T-helper 1 cell treated with Interleukin-12 subunit alpha and Interleukin-12 subunit beta and Interleukin-4 antibody, amounts not matched to agents 30 μg/mL and 1 μg/mL, for 36 hours (primary cell): ENCODE data around the gene LILRA1.
"Not testable (repeated sequence)": the region's sequence is repeated elsewhere in the genome, so short reads cannot be mapped to it uniquely, and the experiment has no call there.

Source experiments
- H3K27ac Mint-ChIP-seq: one replicate; pipeline ENCODE4 v1.8.0; 2021; ENCODE audit warnings: mild to moderate bottlenecking, mixed read lengths
- H3K27me3 Mint-ChIP-seq: one replicate; pipeline ENCODE4 v1.8.0; 2021; ENCODE audit warnings: low read depth, mixed read lengths
- H3K36me3 Mint-ChIP-seq: one replicate; pipeline ENCODE4 v1.8.0; 2021; ENCODE audit warnings: low read depth, mixed read lengths
- H3K4me1 Mint-ChIP-seq: one replicate; pipeline ENCODE4 v1.8.0; 2021; ENCODE audit warnings: low read depth, mixed read lengths
- H3K4me3 Mint-ChIP-seq: one replicate; pipeline ENCODE4 v1.8.0; 2021; ENCODE audit warnings: mild to moderate bottlenecking, moderate library complexity, mixed read lengths
- H3K9me3 Mint-ChIP-seq: one replicate; pipeline ENCODE4 v1.8.0; 2021; ENCODE audit warnings: mixed read lengths

LILRA1 gene

DNA sequence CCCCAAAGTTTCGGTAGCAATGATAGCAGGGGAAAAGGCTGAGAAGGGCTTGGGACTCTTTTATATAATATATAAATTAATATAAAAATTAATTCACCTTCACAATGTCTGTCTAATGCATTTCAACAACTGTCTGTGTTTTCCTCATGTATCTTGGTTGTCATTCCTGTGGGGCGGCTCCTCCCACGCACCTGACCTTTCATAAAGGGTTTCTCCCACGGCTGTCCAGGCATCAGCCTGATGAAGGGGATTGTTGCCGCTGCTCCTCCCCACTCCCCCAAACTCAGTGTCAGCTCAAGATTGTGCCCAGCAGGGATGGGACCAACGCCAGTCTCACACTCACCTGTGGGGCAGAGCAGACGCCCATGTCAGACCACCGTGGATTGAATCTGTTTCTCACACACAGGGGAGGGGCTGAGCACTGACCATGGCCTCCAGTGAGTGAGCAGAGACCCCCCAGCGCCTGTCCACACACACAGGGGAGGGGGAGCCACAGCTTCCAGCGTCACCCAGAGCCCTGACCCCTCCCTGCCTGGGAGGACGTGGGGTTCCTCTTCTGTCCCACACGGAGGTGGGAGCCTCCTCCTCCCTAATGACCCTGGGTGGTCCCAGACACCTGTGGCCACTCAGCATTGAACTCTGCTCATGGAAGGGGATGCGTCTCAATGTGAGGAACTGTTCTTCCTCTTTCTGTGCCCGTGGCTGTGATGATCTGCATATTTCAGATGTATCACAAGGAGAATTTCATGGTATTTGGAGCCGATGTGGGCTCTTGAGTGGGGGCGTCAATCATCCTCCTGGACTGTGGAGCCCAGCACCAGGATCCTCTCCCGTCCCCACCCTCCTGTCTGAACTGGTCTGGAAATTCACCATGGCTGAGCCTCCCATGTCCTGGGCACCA lies 21.5 kb upstream of the LILRA1 start:
- H3K9me3 Mint-ChIP-seq, H3K27ac Mint-ChIP-seq, H3K36me3 Mint-ChIP-seq, H3K4me3 Mint-ChIP-seq: not testable (repeated sequence)
- peaks cover 16% of the 10 kb centered on the region for H3K4me1 Mint-ChIP-seq
- H3K27me3 Mint-ChIP-seq = peaks cover 16% of the 10 kb centered on the region

- H3K27me3 Mint-ChIP-seq = peaks cover 16% of the 10 kb centered on the region
- no peak overlapping the region for H3K4me3 Mint-ChIP-seq
- H3K9me3 Mint-ChIP-seq = no peaks in the 10 kb centered on the region
- peaks cover 13% of the 10 kb centered on the region for H3K4me1 Mint-ChIP-seq
- H3K36me3 Mint-ChIP-seq = no peaks in the 10 kb centered on the region
- no peak overlapping the region for H3K27ac Mint-ChIP-seq
Observed at GRCh38 chr19:54572696-54573311, 20.6 kb upstream of the LILRA1 start.

GRCh38 chr19:54573330-54573872 lies 20.0 kb upstream of the LILRA1 start, which contains the start of gene LILRA2:
Gene LILRA2, plus strand, starts transcription at chr19:54573790. Its CDS starts 89 bp downstream, at chr19:54573879.
- H3K27me3 Mint-ChIP-seq = peaks cover 11% of the 10 kb centered on the region

GRCh38 chr19:54574051-54574450 lies 19.4 kb upstream of the LILRA1 start:
- Mint-ChIP-seq H3K4me1 (peaks cover 9% of the 10 kb centered on the region), H3K27me3 (peaks cover 7% of the 10 kb centered on the region), H3K27ac (no peak overlapping the region), H3K4me3 (no peak overlapping the region), H3K9me3 (no peaks in the 10 kb centered on the region), H3K36me3 (no peaks in the 10 kb centered on the region)

More at GRCh38 chr19:54573330-54573872, 20.0 kb upstream of the LILRA1 start, which contains the start of gene LILRA2:
- Mint-ChIP-seq H3K9me3 (no peaks in the 10 kb centered on the region), H3K4me1 (peaks cover 12% of the 10 kb centered on the region), H3K27ac (no peak within 1 kb of the TSS), H3K36me3 (no peaks in the 10 kb centered on the region), H3K4me3 (no peak within 1 kb of the TSS)

DNA sequence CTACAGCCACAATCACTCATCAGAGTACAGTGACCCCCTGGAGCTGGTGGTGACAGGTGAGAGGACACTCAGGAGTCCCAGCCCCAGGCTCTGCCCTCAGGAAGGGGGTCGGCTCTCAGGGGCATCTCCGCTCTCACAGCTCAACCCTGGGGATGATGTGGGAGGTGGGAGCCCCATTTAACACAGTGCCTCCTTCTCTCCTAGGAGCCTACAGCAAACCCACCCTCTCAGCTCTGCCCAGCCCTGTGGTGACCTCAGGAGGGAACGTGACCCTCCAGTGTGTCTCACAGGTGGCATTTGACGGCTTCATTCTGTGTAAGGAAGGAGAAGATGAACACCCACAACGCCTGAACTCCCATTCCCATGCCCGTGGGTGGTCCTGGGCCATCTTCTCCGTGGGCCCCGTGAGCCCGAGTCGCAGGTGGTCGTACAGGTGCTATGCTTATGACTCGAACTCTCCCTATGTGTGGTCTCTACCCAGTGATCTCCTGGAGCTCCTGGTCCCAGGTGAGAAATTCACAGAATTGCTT lies 18.8 kb upstream of the LILRA1 start:
- peaks cover 2% of the 10 kb centered on the region for H3K9me3 Mint-ChIP-seq
- peaks cover 9% of the 10 kb centered on the region for H3K4me1 Mint-ChIP-seq
- H3K27me3 Mint-ChIP-seq = peaks cover 9% of the 10 kb centered on the region
- no peaks in the 10 kb centered on the region for H3K36me3 Mint-ChIP-seq
- no peak overlapping the region for H3K27ac Mint-ChIP-seq
- no peak overlapping the region for H3K4me3 Mint-ChIP-seq

DNA sequence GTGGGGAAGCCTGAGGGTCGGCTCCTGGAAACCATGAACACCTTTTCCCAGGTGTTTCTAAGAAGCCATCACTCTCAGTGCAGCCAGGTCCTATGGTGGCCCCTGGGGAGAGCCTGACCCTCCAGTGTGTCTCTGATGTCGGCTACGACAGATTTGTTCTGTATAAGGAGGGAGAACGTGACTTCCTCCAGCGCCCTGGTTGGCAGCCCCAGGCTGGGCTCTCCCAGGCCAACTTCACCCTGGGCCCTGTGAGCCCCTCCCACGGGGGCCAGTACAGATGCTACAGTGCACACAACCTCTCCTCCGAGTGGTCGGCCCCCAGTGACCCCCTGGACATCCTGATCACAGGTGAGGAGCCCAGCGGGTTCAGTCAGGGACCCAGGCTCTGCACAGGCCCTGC lies 18.2 kb upstream of the LILRA1 start:
- not testable (repeated sequence) for H3K4me3 Mint-ChIP-seq, H3K27ac Mint-ChIP-seq, H3K4me1 Mint-ChIP-seq, H3K9me3 Mint-ChIP-seq, H3K36me3 Mint-ChIP-seq
- H3K27me3 Mint-ChIP-seq = peaks cover 13% of the 10 kb centered on the region

- peak overlapping the region; percentile 57 for H3K27ac Mint-ChIP-seq
- peaks cover 6% of the 10 kb centered on the region for H3K9me3 Mint-ChIP-seq
- no peaks in the 10 kb centered on the region for H3K36me3 Mint-ChIP-seq
- H3K27me3 Mint-ChIP-seq = peaks cover 13% of the 10 kb centered on the region
- peaks cover 9% of the 10 kb centered on the region for H3K4me1 Mint-ChIP-seq
- no peak overlapping the region for H3K4me3 Mint-ChIP-seq
Observed at GRCh38 chr19:54576411-54576976, 16.9 kb upstream of the LILRA1 start.

GRCh38 chr19:54577334-54577733 lies 16.1 kb upstream of the LILRA1 start:
- no peak overlapping the region for H3K27ac Mint-ChIP-seq

DNA sequence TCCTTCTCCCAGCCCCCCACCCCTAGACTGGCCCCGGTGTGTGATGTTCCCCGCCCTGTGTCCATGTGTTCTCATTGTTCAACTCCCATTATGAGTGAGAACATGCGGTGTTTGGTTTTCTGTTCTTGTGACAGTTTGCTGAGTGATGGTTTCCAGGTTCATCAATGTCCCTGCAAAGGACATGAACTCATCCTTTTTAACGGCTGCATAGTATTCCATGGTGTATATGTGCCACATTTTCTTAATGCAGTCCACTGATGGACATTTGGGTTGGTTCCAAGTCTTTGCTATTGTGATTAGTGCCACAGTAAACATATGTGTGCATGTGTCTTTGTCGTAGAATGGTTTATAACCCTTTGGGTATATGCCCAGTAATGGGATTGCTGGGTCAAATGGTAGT lies 15.2 kb upstream of the LILRA1 start:
- not testable (repeated sequence) for H3K36me3 Mint-ChIP-seq, H3K27ac Mint-ChIP-seq, H3K4me3 Mint-ChIP-seq, H3K9me3 Mint-ChIP-seq, H3K4me1 Mint-ChIP-seq
- peaks cover 12% of the 10 kb centered on the region for H3K27me3 Mint-ChIP-seq

More at GRCh38 chr19:54577334-54577733, 16.1 kb upstream of the LILRA1 start:
- peaks cover 11% of the 10 kb centered on the region for H3K27me3 Mint-ChIP-seq
- H3K4me1 Mint-ChIP-seq = peaks cover 9% of the 10 kb centered on the region
- H3K9me3 Mint-ChIP-seq = peaks cover 6% of the 10 kb centered on the region
- no peak overlapping the region for H3K4me3 Mint-ChIP-seq
- no peaks in the 10 kb centered on the region for H3K36me3 Mint-ChIP-seq

DNA sequence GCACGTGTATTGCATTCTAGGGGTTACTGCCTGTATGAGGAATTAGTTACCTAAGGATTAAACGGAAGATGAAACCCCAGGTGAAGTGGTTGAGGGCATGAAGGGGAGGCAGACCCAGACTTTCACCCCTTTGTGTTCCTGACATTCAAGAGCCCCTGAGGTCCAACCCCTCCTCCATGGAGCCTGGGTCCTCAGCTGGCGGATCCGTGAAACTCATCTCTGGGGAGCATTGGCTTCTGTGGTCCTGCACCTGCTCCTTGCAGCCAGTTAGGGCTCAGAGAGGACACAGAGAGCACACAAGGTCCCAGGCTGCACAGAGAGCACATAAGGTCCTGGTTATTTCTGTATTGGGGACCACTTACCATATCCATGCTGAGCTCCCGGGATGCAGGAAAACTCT lies 7.0 kb upstream of the LILRA1 start:
- no peaks in the 10 kb centered on the region for H3K9me3 Mint-ChIP-seq
- no peaks in the 10 kb centered on the region for H3K4me1 Mint-ChIP-seq
- peaks cover 12% of the 10 kb centered on the region for H3K27me3 Mint-ChIP-seq
- no peaks in the 10 kb centered on the region for H3K36me3 Mint-ChIP-seq
- H3K27ac Mint-ChIP-seq = no peak overlapping the region
- no peak overlapping the region for H3K4me3 Mint-ChIP-seq

DNA sequence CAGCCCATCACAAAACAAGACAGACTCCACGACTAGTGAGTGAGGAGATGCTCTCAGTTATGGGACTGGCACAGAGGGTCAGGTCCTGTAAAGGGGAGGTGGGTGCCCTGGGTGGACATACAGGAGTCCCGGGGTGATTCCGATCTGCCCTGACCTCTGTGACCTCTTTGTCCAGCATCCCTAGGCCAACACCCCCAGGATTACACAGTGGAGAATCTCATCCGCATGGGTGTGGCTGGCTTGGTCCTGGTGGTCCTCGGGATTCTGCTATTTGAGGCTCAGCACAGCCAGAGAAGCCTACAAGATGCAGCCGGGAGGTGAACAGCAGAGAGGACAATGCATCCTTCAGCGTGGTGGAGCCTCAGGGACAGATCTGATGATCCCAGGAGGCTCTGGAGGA lies 6.4 kb upstream of the LILRA1 start:
- Mint-ChIP-seq H3K4me3 (no peak overlapping the region), H3K9me3 (no peaks in the 10 kb centered on the region), H3K27me3 (peaks cover 12% of the 10 kb centered on the region), H3K27ac (no peak overlapping the region), H3K36me3 (no peaks in the 10 kb centered on the region), H3K4me1 (no peaks in the 10 kb centered on the region)

GRCh38 chr19:54593931-54594626 lies 647 bp downstream of the LILRA1 start:
- not testable (repeated sequence) for H3K9me3 Mint-ChIP-seq, H3K4me3 Mint-ChIP-seq, H3K27ac Mint-ChIP-seq, H3K36me3 Mint-ChIP-seq, H3K4me1 Mint-ChIP-seq, H3K27me3 Mint-ChIP-seq

GRCh38 chr19:54594737-54595136 lies 1.3 kb downstream of the LILRA1 start:
- no peak overlapping the region for H3K4me3 Mint-ChIP-seq
- no peaks in the 10 kb centered on the region for H3K9me3 Mint-ChIP-seq
- H3K27me3 Mint-ChIP-seq = peaks cover 9% of the 10 kb centered on the region
- H3K36me3 Mint-ChIP-seq = no peaks in the 10 kb centered on the region
- H3K4me1 Mint-ChIP-seq = no peaks in the 10 kb centered on the region
- no peak overlapping the region for H3K27ac Mint-ChIP-seq
